GM18858 (cell line): ENCODE results near the gene CFL1.
"Not testable (repeated sequence)": the region's sequence is repeated elsewhere in the genome, so short reads cannot be mapped to it uniquely, and the experiment has no call there.

Experiments used
- ATAC-seq: cut with Tn5 transposase; IDR thresholded peaks from one replicate; pipeline ENCODE4 v1.9.1; 2021; ENCODE audit not compliant: unreplicated experiment

The CFL1 gene

GRCh38 chr11:65859812-65860277 lies 1.9 kb upstream of the CFL1 start:
- ATAC-seq, result no peak

DNA sequence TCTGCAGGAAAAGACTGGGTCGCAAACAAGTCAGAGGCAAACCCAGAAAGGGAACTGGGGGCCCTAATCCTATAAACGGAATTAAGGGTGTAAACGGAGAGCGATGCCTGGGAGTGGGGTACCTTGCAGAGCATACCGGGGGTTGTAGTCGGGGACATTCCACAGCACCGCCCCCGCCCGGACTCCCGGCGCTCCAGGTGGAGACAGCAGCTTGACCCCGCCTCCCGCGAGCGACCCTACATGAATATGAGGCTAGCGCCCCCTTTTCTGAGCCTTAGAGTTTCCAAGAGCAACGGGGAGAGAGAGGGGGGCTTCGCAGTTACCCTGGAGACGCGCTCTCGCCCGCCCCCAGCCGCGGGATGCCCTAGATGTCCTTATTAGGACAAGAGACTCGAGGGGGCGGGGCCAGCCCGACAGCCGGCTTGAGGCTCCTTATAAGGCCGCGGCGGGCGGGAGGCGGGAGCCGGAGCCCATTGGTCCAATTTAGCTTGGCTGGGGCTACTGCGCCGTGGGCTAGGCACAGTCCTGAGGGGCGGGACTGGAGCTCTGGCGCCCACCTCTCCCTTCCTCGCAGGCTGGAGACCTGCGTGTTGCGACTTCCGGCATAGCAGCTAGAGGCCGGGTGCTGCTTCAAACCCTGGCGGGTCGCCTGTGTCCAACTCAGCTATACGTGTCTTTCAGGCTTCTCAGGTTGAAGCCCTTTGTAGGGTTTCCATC lies 1.3 kb upstream of the CFL1 start:
- peak; percentile 52 for ATAC-seq

- ATAC-seq, result no peak
Measured at GRCh38 chr11:65858681-65859087, 704 bp upstream of the CFL1 start.

DNA sequence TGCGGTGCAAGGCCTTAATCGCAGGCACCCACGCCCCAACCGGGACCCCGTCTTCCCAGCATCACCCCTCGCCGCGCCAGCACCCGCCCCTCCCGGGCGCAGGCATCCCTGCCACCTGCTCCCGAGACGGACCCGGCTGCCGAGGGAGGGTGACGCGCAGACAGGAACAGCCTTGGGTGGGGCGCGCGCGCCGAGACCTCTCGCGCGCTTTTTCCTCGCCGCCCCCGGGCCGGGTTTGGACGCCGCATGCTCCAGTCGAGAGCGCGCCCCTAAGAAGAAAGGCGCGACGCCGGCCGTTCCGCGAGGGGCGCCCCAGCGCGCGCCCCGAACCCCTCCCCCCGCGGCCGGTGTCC lies 504 bp downstream of the CFL1 start:
- ATAC-seq, result no peak

GRCh38 chr11:65856689-65857499 lies 1.1 kb downstream of the CFL1 start:
- no peak for ATAC-seq

- ATAC-seq, result no peak
Measured at GRCh38 chr11:65855927-65856363, 2.0 kb downstream of the CFL1 start.

DNA sequence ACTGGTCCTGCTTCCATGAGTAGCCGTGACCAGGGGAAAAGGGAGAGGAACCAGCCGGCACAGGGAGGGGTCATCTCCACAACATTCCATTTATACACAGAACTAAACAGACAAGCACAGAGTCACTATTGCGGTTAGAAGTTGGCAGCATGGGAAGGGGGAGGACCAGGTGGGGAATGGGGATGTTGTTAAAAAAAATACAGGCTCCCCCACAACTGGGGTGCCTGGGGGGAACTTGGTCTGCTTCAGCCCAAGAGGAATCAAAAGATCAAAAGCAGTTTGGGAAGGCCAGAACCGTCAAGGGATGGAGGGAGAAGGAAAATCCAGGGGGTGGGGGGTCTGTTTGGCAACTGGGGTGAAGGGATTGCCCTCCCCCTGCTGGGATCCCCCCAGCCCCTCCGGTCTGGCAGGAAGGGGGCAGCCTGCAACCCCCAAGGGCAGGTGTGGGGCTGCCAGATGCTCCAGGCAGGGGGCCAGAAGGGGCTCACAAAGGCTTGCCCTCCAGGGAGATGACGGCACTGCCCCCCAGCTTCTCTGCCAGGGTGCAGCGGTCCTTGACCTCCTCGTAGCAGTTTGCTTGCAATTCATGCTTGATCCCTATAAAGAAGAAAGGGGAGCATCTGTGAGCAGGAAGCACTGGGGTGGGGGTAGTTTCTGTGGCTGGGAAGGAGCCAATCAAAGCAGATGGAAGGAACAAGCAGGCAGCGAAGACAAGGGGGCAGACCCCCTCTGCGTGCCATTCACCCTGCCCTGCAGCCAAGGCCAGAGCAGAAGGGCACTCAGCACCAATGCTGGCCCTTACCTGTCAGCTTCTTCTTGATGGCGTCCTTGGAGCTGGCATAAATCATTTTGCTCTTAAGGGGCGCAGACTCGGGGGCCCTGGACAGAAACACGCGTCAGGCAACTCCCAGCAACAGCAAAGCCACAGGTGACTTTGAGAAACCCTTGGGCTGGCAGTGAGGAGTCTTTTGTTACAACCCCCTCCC lies 2.8 kb downstream of the CFL1 start:
- no peak for ATAC-seq

- no peak for ATAC-seq
Measured at GRCh38 chr11:65854161-65854592, 3.8 kb downstream of the CFL1 start.

GRCh38 chr11:65853246-65853979 lies 4.6 kb downstream of the CFL1 start:
- no peak for ATAC-seq

- no peak for ATAC-seq
Measured at GRCh38 chr11:65852508-65853245, 5.3 kb downstream of the CFL1 start.

- no peak for ATAC-seq
Measured at GRCh38 chr11:65851811-65852507, 6.0 kb downstream of the CFL1 start.

DNA sequence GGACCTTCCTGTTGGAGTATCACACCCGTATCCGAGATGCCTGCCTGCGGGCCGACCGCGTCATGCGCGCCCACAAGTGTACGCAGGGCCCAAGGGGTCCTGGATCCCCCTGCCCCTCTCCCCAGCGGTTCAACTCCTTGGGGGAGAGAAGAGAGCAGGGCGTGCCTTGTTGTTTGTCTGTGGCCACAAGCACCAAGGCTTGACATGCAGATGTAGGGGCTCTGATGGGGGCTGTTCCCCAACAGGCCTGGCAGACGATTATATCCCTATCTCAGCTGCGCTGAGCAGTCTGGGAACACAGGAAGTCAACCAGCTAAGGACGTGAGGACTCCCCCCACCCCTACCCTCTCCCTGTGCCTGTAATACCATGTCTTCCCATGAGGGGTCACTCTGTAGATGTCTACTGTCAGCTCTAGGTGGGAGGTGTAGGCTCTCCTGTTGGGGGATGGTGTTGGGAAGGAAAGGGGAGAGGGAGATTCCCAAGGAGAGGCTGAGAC lies 6.8 kb downstream of the CFL1 start:
- ATAC-seq, result no peak

GRCh38 chr11:65850217-65851082 lies 7.5 kb downstream of the CFL1 start:
- ATAC-seq, result no peak

DNA sequence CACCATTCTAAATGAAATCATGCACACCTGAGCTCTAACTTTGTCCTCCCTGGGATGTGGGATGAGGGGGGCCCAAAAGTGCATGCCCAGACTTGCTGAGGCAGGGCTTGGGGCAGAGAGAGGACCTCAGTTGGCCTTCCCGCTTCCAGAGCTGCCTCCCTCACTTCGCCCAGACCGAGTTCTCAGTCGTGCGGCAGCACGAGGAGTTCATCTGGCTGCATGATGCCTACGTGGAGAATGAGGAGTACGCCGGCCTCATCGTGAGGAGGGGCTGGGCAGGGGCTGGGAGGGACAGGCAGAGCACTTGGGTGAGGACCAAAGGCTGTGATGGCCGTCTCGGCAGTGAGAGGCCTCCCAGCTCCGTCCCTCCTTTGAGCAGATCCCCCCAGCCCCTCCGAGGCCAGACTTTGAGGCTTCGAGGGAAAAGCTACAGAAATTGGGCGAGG lies 8.2 kb downstream of the CFL1 start:
- no peak for ATAC-seq

DNA sequence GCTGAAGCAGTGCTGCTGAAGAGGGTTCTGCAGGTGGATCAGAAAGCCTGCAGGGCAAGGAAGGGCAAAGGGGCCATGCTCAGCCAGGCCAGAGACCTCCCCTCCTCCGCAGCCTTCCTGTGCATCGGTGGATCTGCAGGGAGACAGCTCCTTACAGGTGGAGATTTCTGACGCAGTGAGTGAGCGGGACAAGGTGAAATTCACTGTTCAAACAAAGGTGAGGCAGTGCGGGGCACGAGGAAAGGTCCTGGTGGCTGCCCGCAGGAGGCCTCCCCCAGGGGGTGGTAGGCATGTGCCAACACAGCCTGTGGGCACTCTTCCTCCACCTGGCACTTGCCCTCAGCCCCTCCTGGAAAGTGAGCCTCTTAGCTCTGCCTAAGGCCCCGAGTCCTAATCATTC lies 8.6 kb downstream of the CFL1 start:
- ATAC-seq, result no peak

DNA sequence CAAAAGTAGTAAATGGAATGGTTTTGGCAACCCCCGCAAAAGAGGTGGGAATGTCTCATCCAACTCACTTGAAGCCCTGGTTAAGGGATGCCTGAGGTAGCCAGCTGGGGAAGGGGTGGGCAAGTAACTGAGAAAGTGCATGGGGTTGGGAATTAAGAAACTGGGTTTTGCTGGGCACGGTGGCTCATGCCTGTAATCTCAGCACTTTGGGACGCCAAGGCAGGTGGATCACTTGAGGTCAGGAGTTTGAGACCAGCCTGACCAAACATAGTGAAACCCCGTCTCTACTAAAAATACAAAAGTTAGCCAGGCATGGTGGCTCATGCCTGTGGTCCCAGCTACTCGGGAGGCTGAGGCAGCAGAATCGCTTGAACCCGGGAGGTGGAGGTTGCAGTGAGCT lies 9.3 kb downstream of the CFL1 start:
- not testable (repeated sequence) for ATAC-seq

- no peak for ATAC-seq
Measured at GRCh38 chr11:65847746-65848145, 10.2 kb downstream of the CFL1 start.
